PC-9 (cell line): ENCODE data around the gene SGPP1.

Experiments
- EZH2 ChIP-seq: fragments of 200-600 bp; sonication (generic); IDR thresholded peaks from 2 replicates; pipeline ENCODE4 v1.8.0; 2017; ENCODE audit warnings: antibody characterized with exemption, low read depth
- TF ChIP-seq, protein P1 (sequence below): fragments of 200-600 bp; sonication (generic); conservative IDR thresholded peaks from 2 replicates; pipeline ENCODE4 v1.6.1; 2017; ENCODE audit warnings: mixed run types, antibody characterized with exemption, mild to moderate bottlenecking, moderate library complexity

DNA sequence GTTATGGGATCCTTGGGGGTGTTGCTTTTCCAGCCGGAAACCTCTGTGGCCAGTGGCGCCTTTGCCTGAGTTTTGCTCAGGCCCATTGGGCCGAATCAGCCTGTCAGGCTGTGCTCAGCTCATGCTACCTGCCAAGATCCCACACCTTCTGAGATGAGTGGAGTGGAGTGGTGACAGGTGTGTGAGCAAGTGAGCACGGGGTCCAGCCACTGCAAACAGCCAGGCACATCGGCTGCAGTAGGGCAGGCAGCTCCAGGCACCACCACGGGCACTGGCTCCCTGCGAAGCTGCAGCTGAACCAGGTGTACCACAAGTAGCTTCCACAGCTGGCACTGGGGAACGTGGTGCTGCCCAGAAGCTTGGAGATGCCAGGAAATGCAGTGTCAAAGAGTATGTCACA lies 65.1 kb downstream of the SGPP1 start:
- TF ChIP-seq, protein P1, sequence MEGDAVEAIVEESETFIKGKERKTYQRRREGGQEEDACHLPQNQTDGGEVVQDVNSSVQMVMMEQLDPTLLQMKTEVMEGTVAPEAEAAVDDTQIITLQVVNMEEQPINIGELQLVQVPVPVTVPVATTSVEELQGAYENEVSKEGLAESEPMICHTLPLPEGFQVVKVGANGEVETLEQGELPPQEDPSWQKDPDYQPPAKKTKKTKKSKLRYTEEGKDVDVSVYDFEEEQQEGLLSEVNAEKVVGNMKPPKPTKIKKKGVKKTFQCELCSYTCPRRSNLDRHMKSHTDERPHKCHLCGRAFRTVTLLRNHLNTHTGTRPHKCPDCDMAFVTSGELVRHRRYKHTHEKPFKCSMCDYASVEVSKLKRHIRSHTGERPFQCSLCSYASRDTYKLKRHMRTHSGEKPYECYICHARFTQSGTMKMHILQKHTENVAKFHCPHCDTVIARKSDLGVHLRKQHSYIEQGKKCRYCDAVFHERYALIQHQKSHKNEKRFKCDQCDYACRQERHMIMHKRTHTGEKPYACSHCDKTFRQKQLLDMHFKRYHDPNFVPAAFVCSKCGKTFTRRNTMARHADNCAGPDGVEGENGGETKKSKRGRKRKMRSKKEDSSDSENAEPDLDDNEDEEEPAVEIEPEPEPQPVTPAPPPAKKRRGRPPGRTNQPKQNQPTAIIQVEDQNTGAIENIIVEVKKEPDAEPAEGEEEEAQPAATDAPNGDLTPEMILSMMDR = no peak
- TF ChIP-seq EZH2 = no peak
